ENCODE data around the gene TRIO.

The TRIO gene

DNA sequence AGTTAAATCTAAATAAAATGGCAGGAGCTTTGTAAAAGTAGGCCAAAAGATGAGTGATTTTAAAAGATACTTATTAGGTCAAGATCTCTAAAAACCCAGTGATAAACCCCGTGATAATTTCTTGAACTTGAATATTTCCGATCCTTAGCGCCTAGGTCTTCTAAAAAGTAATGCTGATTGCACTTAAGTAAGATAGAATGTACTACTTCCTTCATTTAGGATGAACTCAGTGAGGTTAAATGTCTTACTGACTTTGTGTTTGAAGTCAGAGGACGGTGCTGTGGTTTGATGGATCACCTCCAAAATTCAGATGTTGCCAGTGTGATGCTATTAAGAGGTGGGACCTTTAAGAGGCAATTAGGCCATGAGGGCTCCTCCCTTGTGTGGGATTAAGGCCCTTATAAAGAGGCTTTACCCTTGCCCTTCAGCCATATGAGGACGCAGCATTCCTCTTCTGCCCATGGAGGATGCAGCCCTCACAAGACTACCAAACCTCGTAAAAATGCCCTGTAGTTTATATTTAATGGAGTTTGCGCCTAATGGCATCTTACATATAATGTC is 130.1 kb downstream of the TRIO start:
- DNase-seq: no peak

DNA sequence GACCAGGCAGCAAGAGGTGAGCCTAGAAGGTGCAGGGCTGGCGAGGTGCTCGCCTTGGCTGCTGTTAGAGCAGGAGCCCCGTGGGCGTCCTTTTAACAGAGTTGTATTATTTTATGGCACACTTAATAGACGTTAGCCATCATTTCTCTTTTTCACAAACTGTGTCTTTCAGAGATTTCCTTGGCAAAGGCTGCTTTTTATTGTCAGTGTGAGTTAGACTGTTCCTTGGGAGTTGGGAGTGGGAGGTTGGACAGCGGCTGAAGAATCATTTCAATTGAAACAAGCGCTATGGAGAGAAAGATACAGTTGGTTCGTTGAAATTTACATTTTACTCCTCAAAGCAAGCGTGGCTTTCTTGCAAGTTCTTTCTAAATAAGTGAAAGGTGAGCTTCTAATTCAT is 133.2 kb downstream of the TRIO start:
- DNase-seq: no peak

DNA sequence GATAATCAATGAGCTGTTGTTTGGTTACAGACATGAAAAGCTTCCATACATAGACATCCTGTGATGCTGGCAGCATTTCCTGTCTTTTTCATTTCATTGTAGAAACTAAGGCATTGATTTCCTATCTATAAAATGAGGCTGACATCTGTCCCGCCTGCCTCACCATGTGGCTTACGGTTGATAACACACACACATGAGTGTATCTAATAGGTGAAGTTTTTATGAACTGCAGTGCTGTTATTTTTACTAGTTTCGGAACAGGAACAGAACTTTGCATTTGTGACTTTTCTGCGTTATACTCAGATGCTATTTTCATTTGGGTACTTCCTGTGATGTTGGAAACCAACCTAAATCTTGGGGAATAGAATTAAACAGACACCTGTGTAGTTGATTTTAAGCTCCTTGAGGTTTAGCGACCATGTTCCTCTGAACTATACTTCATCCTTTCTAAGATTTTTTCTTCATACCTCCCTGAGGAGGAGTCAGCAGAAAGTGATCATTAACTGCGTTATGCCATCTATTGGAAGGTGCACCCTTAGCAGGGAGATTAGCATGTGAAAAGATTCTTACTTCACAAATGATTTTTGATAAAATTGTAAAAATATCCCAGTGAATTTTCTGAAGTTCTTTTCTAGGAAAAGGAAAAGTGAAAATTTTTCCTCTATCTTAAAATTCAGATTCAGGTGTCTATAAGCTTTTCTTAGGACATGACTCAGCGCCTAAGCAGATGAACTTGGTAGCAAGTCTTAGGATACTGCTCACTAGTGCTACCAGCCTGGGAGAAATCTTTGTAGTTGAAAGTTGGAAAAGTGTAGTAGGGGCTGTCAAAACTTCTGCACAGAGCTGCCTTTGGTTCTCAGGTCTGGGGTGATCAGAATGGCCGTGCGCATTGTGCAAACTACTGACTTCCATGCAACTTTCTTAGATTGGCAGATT is 134.5 kb downstream of the TRIO start:
- DNase-seq: no peak

GRCh38 chr5:14280294-14280854 is 137.2 kb downstream of the TRIO start:
- no peak for DNase-seq

- DNase-seq: no peak
Measured at GRCh38 chr5:14281746-14282181, 138.6 kb downstream of the TRIO start.

- DNase-seq: no peak
Measured at GRCh38 chr5:14283139-14283538, 140.0 kb downstream of the TRIO start.

DNA sequence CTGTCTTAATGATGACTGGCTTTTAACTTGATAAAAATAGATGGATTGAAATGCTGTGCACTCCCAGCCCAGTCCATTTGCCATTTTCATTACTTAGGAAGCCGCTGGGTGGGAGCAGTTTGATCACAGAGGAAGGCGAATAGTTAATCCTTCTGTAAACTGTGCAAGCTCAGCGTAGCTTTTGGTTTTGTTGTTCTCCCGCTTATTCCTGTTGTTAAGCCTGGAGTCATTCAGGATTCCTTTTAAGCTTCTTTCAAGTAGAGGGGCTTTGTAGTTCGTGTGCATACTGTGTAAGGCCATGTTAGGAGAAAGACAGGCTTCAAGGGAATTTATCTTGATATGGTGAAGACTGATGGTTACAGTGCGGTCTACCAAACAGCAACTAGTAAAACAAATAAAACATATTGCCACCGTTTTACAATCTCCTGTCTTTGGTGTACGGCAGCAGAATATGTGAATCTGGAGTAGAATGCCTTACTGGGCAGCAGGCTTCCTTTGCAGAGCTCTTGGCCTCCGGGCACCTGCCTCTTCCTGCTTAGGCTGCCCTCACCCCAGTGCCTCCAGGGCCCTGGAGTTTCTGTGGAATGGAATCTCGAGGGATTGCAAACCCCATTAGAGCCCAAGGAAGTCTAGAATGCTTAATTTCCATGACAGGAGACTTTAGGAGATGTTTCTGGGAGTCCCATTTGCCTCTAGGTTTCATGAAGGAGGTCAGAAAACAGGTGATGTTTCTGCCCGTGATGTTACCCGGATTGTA is 141.4 kb downstream of the TRIO start:
- DNase-seq: no peak

DNA sequence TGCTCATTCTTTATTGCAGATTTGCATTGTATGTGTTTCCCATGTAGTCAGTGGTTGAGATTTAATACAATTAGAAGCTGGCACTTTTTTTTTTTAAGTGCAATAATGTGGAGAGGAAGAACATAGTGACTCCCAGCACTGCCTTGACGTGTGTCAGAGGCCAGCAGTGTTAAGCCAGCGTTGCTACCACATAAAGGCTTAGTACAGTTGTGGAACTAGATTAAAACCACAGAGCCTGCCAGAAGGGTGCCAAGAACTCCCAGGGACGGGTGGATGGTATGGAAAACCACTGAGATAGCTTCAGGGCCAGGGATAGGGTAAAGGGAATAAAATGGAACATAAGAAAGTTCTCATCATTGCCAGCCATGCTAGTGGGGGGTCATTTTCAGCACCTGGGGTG is 142.9 kb downstream of the TRIO start:
- no peak for DNase-seq

GRCh38 chr5:14286574-14287421 is 143.7 kb downstream of the TRIO start:
- no peak for DNase-seq

- DNase-seq: no peak
Measured at GRCh38 chr5:14292766-14293658, 149.9 kb downstream of the TRIO start.

DNA sequence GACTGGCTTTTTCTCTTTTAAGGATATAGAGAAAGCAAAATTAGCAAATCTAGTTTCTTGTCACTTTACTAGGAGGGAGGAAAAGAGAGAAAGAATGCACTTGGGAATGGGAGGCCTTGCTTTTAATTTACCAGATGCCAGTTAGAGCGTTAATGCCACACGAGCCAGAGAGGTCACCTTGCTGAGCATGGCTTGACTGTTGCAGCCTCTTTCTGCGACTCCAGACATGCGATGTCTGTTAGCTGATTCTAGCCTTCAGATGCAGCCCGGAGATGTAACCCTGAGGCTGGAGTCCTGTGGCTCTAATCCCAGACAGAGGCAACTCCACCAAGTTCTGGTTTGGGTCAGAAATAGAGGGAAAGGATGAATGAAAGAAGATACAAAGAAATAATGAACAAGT is 152.5 kb downstream of the TRIO start:
- no peak for DNase-seq

GRCh38 chr5:14296533-14297331 is 153.6 kb downstream of the TRIO start:
- DNase-seq: no peak

- DNase-seq: no peak
Measured at GRCh38 chr5:14297697-14298096, 154.6 kb downstream of the TRIO start.

DNA sequence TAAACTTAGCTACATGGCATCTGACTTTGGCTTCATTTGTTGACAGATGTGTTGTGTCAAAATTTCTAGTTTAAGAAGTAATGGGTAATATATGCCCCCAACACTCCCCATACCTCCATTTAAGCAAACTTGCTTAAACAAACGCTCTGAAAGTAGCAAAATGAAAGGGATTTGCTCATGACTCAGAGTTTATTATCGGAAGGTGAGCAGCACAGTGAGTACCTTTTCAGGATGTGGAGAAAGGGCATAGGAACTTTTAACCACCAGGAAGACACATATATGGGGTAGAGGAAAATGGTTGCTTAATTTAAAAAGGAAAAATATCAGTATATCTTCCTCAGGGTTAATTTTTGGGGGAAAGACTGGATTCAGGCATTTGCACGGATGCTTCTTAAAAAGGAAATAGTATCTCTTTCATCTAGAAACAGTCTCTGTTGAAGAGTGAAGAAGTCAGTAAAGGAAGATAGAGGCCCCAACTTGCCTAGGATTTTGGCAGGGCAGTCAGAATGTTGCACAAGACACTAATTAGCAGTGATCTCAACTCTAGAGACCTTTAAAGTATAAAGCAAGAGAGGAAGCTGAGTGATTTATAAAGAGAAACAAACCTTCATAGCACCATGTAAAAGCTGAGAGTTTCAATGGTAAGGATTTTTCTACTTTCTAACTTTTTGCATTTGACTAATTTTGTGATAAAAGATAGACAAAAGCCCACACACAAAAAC is 155.1 kb downstream of the TRIO start:
- no peak for DNase-seq

- DNase-seq: no peak
Measured at GRCh38 chr5:14299666-14300065, 156.5 kb downstream of the TRIO start.

GRCh38 chr5:14301186-14301585 is 158.0 kb downstream of the TRIO start:
- no peak for DNase-seq

- DNase-seq: no peak
Measured at GRCh38 chr5:14302330-14302729, 159.2 kb downstream of the TRIO start.

- DNase-seq: no peak
Measured at GRCh38 chr5:14305045-14305444, 161.9 kb downstream of the TRIO start.

GRCh38 chr5:14306329-14306815 is 163.2 kb downstream of the TRIO start:
- DNase-seq: no peak

Data from KG1 (cell line).